Measurements from ENCODE around the gene MACROD2.

- TF ChIP-seq CTCF (conservative IDR thresholded peaks at IDR 0.05): no peak
- TF ChIP-seq ZFX (IDR thresholded peaks at IDR 0.05): no peak
Measured at GRCh38 chr20:15201602-15202001, 1206.3 kb downstream of the MACROD2 start.
